ENCODE measurements around the gene KIF18B.
A peak's percentile ranks its signal among the peaks of the same experiment; 100 is the strongest.

Gene KIF18B

DNA sequence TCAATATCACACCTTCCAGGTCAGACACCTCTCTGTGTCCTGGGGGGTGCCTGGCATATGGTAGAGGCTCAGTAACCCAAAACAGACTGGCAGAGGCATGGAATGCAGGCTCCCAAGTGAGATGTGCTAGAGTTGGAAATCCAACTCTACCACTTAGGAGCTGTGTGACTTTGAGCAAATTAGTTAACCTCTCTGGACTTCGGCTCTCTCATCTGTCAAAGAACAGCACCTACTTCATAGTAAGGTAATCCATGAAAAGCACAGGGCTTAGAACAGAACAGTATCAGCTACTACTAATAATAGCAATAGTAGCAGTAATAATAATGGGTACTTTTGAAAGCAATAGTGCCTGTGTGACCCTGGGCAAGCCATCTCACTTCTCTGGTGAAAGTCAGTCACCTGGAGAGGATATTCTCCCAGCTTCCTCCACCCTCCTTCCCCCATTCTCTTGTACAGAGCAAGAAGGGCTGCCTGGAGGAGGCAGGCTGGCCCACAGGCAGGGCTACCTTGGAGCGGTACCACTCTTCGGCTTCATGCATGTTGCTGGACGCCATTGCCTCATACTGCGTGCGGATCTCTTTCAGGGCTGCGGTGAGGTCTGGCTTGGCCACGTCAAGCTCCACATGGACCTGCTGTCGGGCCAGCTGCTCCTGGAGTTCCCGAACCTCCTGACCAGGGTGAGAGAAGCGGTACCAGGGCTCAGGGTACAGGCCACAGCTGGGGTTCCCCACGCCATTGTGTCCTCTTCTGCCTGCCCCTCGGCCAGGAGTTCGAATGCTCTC, 34.6 kb downstream of the KIF18B start:
- TF ChIP-seq SP1 (IDR thresholded peaks at IDR 0.05) (no peak), CTBP1 (IDR thresholded peaks at IDR 0.05; ENCODE audit: borderline replicate concordance) (no peak)
- DNase-seq (ENCODE audit: extremely low spot score), result no peak
- ChIA-PET POLR2A (interaction anchor here (0.7 to 0.9 kb wide), 2 partner anchors 14 to 109 kb away, joined by 3 read pairs; partner anchors contain the start of gene EFTUD2), CTCF (interaction anchor here (1.2 kb wide), 1 partner anchor 34 kb away, joined by 3 read pairs; no protein-coding TSS in a partner anchor)

- POLR2A ChIA-PET, result interaction anchor here (0.9 to 3.8 kb wide), 5 partner anchors 10 to 141 kb away, joined by 3 to 37 read pairs (median 6); partner anchors contain the start of genes EFTUD2 and KIF18B
- CTCF ChIA-PET, result interaction anchor here (0.5 to 2.3 kb wide), 12 partner anchors 9 to 224 kb away, joined by 3 to 16 read pairs (median 4); partner anchors contain the start of gene ACBD4
- DNase-seq (ENCODE audit: extremely low spot score), result peak; percentile 71
- peak; percentile 48 for TF ChIP-seq L3MBTL2 (conservative IDR thresholded peaks at IDR 0.05)
- peak; percentile 20; the same call in 1 of the 2 replicates for TF ChIP-seq HDGF (IDR thresholded peaks at IDR 0.05; ENCODE audit: borderline replicate concordance)
- no peak for TF ChIP-seq SUZ12 (IDR thresholded peaks at IDR 0.05)
- TF ChIP-seq LEF1 (IDR thresholded peaks at IDR 0.05; ENCODE audit: borderline replicate concordance), result no peak
- TF ChIP-seq FOXM1 (IDR thresholded peaks at IDR 0.05; ENCODE audit: borderline replicate concordance), result no peak
- TF ChIP-seq SP1 (IDR thresholded peaks at IDR 0.05), result no peak
These were observed 36.2 kb downstream of the KIF18B start for GRCh38 chr17:44911133-44912001.

DNA sequence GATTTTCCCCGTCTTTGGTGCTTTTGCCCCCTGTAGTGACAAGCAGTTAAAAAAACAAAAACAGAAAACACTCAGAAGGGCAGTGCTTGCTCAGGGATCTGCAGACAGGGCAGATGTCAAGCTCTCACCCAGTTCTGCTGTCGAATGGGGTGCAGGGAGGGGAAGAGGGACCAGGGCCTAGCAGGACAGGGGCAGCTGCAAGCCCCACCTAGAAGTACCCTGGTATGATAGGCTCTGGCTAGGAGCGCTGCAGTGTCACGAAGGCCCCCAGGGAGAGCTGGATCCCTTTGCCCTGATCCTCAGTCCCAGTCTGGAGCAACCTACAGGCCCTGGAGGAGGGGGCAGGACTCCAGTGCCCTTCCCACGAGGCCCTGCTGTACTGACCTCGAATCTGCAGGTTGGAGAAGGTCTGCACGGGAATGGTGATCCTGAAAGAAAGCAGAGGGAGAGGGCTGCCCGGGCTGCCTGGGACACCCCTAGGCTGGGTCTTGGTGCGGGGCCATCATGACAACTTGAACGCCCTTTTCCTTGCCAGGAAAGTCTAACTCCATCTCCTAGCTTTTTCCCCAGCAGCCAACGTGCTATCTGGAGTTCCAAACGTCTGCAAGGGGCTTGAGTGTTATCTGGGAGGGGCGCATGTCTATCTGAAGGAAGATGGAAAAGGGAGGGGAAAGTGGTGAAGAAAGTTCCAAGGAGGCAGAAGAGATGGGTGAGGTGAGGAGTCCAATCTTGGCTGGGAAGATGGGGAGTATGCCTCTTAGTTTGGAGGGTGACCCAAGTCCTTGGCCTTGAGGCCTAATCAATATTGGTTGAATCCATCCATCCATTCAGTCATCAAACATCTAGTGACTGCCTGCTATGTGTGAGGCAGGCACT, 37.1 kb downstream of the KIF18B start:
- POLR2A ChIA-PET, result interaction anchor here (0.9 to 3.8 kb wide), 5 partner anchors 10 to 142 kb away, joined by 3 to 37 read pairs (median 6); partner anchors contain the start of genes EFTUD2 and KIF18B
- CTCF ChIA-PET, result interaction anchor here (0.5 to 2.3 kb wide), 13 partner anchors 9 to 592 kb away, joined by 3 to 16 read pairs (median 4); partner anchors contain the start of gene ACBD4
- DNase-seq (ENCODE audit: extremely low spot score), result no peak
- no peak for TF ChIP-seq TARDBP (IDR thresholded peaks at IDR 0.05)

GRCh38 chr17:44909681-44910144, 37.9 kb downstream of the KIF18B start:
- POLR2A ChIA-PET, result interaction anchor here (3.8 kb wide), 1 partner anchor 9 kb away, joined by 37 read pairs; the partner anchor contains the start of gene EFTUD2
- DNase-seq (ENCODE audit: extremely low spot score), result no peak
- CTCF ChIA-PET, result interaction anchor here (0.6 to 2.3 kb wide), 3 partner anchors 8 to 591 kb away, joined by 4 to 16 read pairs (median 4); no protein-coding TSS in a partner anchor
- TF ChIP-seq BHLHE40 (IDR thresholded peaks at IDR 0.05; ENCODE audit: borderline replicate concordance), result no peak
- no peak for TF ChIP-seq L3MBTL2 (conservative IDR thresholded peaks at IDR 0.05)
- TF ChIP-seq FOXK2 (IDR thresholded peaks at IDR 0.05), result no peak
- TF ChIP-seq SP1 (IDR thresholded peaks at IDR 0.05), result no peak
- no peak for TF ChIP-seq TARDBP (IDR thresholded peaks at IDR 0.05)
- no peak for TF ChIP-seq ELF4 (IDR thresholded peaks at IDR 0.05)

- ChIA-PET POLR2A (interaction anchor here (3.8 kb wide), 1 partner anchor 8 kb away, joined by 37 read pairs; the partner anchor contains the start of gene EFTUD2), CTCF (no interaction called here)
- no peak for DNase-seq (ENCODE audit: extremely low spot score)
- TF ChIP-seq FOXM1 (IDR thresholded peaks at IDR 0.05; ENCODE audit: borderline replicate concordance) (no peak), CTBP1 (IDR thresholded peaks at IDR 0.05; ENCODE audit: borderline replicate concordance) (no peak), FOXA1 (IDR thresholded peaks at IDR 0.05) (no peak), SUZ12 (IDR thresholded peaks at IDR 0.05) (no peak), PKNOX1 (IDR thresholded peaks at IDR 0.05) (no peak), ELF4 (IDR thresholded peaks at IDR 0.05) (no peak)
These were observed 38.7 kb downstream of the KIF18B start for GRCh38 chr17:44908761-44909326.

GRCh38 chr17:44907729-44908470, 39.7 kb downstream of the KIF18B start:
- POLR2A ChIA-PET, result interaction anchor here (0.8 kb wide), 1 partner anchor 9 kb away, joined by 3 read pairs; the partner anchor contains the start of gene EFTUD2
- no peak for DNase-seq (ENCODE audit: extremely low spot score)
- CTCF ChIA-PET, result interaction anchor here (1.2 to 1.3 kb wide), 2 partner anchors 114 to 228 kb away, joined by 3 to 5 read pairs; partner anchors contain the start of gene ACBD4
- TF ChIP-seq PKNOX1 (IDR thresholded peaks at IDR 0.05) (no peak), FOXA1 (IDR thresholded peaks at IDR 0.05) (no peak), ARNT (IDR thresholded peaks at IDR 0.05) (no peak), ELF4 (IDR thresholded peaks at IDR 0.05) (no peak), ZNF384 (IDR thresholded peaks at IDR 0.05) (no peak), TARDBP (IDR thresholded peaks at IDR 0.05) (no peak), BHLHE40 (IDR thresholded peaks at IDR 0.05; ENCODE audit: borderline replicate concordance) (no peak), CTBP1 (IDR thresholded peaks at IDR 0.05; ENCODE audit: borderline replicate concordance) (no peak), FOXM1 (IDR thresholded peaks at IDR 0.05; ENCODE audit: borderline replicate concordance) (no peak), NFRKB (IDR thresholded peaks at IDR 0.05) (no peak), SP1 (IDR thresholded peaks at IDR 0.05) (no peak), HDGF (IDR thresholded peaks at IDR 0.05; ENCODE audit: borderline replicate concordance) (no peak)
